DND-41 (cell line): Measurements from ENCODE around the gene PLSCR3.

ENCODE experiments used
- CTCF ChIP-seq: IDR thresholded peaks from 2 replicates; pipeline ENCODE4 v1.5.1; 2012; ENCODE audit warnings: borderline replicate concordance, low read length, moderate library complexity, mild to moderate bottlenecking; ENCODE audit not compliant: poor library complexity, severe bottlenecking; ENCODE audit errors: extremely low read depth
- EZH2 ChIP-seq: IDR thresholded peaks from 3 replicates; pipeline ENCODE4 v1.6.1; 2012; ENCODE audit warnings: borderline replicate concordance, low read depth, mild to moderate bottlenecking, moderate library complexity, low read length, inconsistent platforms; ENCODE audit not compliant: severe bottlenecking

DNA sequence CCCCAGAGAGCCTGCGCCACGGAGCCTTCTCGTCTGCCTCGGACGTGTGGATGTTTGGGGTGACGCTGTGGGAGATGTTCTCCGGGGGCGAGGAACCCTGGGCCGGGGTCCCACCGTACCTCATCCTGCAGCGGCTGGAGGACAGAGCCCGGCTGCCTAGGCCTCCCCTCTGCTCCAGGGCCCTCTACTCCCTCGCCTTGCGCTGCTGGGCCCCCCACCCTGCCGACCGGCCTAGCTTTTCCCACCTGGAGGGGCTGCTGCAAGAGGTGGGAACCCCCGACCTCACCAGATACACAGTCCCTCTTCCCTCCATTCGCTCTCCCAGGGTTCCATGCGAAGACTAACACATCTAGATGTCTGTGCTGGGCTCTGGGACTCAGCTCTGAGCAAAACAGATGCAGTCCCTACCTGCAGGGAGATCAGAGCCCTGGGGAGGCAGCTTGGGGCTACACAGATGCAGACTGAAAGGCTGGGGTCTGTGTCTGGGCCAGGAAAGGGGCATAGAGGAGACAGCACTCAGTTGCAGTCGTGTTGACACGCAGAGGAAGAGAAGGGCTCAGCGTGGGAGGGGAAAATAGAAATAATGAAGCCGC, 9.7 kb downstream of the PLSCR3 start:
- TF ChIP-seq CTCF (no peak), EZH2 (no peak)
